Bone marrow (tissue), 2 donors: ENCODE results near the gene APOE.
"Not testable (repeated sequence)": the region's sequence is repeated elsewhere in the genome, so short reads cannot be mapped to it uniquely, and the experiment has no call there.

Experiments
- DNase-seq, 2 donors: peaks; one replicate each; lab custom pipeline; 2025; lab: John Stamatoyannopoulos, UW

APOE gene

DNA sequence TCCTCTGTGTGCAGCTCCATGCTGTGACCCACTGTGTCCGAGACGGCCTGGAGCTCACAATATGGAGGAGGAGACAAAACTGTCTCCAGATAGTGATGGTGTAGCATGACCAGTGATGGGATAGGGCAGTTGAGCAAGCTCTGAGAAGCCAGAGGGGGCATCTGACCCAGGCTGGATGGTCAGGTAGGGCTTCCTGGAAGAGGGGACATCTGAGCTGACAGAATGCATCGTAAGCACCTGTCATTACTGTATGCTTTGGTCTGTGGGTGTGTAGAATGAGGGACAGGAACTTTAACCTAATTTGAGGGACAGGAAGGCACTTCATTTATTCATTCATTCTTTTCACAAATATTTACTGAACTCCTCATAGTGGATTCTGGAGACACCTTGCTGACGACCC, 21.0 kb upstream of the APOE start:
- DNase-seq, result no peak

DNA sequence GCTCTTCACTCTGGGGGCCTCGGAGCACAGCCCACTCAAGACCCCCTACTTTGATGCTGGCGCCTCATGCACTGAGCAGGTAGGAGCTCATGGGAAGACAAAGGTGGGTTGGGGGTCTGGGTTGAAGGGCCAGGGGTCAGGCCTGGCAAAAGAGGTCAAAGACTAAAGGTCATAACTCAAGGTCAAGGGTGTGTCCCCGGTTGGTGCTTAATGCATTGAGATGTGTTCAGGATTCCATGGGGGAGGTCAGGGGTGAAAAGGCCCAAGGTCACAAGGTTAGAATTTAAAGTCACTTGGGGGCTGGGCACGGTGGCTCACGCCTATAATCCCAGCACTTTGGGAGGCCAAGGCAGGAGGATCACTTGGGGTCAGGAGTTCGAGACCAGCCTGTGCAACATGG, 19.5 kb upstream of the APOE start:
- DNase-seq, result no peak

DNA sequence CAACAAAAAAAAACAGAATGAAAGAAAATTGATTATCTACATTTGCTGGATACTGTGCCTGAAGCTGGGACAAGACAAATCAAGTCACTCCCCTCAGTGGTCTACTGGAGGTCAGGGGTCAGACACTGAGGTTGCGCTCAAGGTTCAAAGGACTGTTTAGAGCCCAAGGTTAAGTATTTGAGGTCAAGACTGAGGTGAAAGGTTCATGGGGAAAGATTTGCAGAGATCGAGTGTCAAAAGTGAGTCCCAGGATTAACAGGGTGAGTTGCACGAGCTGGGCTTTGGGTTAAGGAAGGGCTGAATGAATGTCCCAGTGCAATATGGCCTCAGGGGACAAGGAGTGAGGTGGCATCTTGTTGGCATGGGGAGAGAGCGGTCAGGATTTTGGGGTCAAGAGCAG, 17.9 kb upstream of the APOE start:
- no peak for DNase-seq

DNA sequence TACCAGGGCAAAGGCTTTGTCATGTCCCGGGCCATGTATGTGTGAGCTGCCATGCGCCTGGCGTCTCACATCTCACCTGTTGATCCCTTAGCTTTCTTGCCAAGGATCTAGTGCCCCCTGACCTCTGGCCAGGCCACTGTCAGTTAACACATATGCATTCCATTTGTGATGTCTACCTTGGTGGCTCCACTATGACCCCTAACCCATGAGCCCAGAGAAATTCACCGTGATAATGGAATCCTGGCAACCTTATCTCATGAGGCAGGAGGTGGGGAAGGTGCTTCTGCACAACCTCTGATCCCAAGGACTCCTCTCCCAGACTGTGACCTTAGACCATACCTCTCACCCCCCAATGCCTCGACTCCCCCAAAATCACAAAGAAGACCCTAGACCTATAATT, 17.3 kb upstream of the APOE start:
- DNase-seq, result not testable (repeated sequence)

DNA sequence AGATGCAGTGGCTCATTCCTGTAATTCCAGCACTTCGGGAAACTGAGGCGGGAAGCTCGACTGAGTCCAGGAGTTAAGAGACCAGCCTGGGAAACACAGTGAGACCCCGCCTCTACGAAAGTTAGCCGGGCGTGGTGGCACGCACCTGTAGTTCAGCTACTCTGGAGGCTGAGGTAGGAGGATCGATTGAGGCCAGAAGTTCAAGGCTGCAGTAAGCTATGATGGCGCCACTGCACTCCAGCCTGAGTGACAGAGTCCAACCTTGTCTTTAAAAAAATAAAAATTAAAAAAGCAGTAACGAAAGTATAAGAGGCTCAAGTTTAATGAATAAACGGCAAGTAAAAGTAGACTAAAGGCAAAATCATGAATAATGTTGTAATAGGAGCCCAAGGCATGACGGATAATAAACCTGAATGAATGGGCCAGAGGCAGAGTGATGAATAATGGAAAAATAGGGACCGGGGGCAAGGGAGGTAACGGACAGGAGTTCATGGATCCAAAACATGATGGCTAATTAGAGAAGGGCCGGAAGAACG, 15.7 kb upstream of the APOE start:
- DNase-seq, result no peak

DNA sequence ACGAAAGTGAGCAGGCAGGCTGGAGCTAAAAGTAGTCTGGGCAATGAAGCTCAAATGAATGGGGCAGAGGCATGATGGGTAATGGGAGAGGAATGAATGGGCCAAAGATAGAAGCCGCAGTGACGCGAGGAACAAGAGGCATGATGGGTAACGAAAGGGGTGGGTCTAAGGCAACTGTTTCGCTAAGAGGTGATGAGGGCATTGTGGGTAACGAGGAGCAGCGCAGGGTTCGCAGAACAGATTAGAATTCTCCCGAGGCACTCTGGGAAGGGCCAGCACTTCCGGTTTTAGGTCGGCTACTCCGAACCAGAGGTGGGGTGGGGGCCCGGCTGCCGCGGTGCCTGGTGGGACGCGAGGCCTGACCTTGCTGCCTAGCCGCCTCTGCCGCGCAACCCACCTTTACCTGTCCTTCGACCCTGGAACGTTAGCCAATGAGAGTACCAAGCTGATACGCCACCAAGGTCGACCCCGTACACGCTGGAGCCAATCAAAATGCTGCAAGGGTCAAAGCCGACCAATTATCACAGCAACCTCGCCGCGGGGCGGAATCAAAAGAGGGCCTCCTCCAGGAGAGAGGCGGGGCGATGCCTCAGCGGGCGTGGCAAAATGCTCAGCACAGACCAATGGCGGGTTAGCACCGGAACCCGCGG, 15.1 kb upstream of the APOE start:
- DNase-seq, result peak; percentile 98 to 100

DNA sequence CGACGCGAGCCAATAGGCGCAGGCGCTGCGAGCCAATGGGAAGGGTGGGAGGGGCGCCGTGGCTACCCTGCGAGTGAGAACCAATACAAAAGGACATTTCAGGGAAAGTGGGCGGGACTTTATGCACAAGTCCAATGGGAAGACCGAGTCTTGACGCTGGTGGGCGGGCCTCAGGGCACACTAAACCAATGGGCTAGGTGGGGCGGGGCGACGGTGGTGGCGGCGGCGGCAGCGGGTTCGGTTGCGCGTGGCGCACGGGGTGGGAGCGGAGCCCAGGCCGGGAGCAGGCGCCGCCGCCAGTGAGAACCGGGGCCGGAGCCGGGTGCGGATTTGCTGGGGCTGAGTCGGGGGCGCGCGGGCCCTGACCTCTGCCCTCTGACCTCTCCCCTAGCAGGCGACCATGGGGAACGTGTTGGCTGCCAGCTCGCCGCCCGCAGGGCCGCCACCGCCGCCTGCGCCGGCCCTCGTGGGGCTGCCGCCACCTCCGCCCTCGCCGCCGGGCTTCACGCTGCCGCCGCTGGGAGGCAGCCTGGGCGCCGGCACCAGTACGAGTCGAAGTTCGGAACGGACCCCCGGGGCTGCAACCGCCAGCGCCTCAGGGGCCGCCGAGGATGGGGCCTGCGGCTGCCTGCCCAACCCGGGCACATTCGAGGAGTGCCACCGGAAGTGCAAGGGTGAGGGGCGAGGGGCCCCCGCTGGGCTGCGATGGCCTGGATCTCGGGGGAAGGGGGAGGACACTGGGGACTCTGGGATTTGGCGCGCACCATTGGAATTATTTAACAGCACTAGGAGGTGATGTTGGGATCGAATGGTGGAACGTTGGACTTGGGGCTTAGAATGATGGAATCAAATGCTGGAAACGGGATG, 14.3 kb upstream of the APOE start, which contains the start of gene TOMM40:
TOMM40 (plus strand) TSS at position 239 of the 867 bp plus-strand sequence; CDS start at position 401, 162 bp downstream.
- DNase-seq, result peak in 1 of 2 donors; percentile 98

DNA sequence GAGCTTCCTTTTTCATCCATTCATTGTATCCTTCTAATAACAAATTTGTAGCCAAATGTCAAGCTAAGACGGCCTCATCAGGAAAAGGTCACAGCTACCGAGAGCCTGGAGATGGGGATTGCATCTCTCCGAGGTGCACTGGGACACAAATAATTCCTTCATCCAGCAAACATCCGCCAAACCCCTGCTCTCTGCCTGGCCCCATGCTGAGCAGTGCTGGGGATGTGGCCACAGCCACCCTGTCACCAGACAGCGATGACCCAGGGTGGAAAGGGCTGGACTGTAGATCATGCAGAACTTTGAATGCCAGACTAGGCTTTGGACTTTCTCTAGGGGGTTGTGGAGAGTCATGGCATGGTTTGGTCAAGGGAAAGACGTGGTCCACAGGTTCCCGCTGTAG, 12.7 kb upstream of the APOE start:
- DNase-seq, result no peak

DNA sequence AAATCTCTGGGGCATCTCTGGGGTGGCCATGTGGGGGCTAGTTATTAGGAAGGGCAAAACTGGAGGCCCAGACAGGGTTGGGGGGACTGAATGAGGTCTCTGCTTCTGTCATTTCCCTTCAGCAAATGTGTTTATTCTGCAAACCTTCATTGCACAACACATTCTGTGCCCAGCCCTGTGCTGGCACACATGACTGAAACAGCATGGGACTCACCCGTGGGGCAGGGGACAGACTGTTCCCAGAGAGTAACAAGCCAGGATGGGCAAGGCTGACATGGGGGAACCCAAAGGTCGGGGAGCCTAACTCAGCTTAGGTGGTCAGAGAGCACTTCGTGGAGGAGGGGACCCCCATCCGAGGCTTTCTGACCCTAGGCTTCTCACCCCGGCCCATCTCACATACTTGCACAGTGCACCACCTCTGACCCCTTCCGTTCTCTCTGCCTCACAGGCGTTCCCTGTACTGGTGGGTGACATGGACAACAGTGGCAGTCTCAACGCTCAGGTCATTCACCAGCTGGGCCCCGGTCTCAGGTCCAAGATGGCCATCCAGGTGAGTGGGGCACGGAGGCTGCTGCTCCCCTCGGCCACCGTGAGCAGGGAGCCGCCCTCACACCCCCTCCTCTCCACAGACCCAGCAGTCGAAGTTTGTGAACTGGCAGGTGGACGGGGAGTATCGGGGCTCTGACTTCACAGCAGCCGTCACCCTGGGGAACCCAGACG, 12.1 kb upstream of the APOE start:
- DNase-seq, result no peak

DNA sequence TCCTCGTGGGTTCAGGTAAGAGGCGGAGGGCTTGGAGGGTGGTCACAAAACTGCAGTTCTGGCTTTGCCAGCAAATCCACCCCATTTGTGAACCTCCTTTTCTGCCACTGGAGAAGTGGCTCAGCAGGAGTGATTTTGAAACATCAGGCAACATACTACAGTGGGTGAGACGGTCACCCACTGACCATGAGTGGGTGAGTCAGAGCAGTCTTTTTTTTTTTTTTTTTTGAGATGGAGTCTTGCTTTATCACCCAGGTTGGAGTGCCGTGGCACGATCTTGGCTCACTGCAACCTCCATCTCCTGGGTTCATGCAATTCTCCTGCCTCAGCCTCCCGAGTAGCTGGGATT, 11.6 kb upstream of the APOE start:
- DNase-seq, result no peak

DNA sequence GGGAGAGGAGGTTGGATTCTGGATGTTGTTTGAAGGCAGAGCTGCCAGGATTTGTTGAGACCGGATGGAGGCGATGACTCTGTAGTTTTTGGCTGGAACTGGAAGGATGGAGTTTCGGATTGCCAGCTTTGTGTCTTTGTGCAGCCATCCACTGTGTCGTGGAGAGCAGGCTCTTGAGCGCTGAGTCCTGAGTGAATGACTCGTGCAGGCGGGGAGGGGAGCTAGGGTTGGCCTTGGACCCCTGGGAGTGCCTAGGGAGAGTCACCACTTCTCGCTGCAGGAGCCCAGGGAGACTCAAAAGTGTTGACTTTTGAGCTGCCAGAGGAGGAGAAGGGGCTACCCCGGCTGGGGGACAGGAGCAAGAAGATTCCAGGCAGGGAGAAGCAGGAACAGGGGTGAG, 10.7 kb upstream of the APOE start:
- DNase-seq, result no peak

DNA sequence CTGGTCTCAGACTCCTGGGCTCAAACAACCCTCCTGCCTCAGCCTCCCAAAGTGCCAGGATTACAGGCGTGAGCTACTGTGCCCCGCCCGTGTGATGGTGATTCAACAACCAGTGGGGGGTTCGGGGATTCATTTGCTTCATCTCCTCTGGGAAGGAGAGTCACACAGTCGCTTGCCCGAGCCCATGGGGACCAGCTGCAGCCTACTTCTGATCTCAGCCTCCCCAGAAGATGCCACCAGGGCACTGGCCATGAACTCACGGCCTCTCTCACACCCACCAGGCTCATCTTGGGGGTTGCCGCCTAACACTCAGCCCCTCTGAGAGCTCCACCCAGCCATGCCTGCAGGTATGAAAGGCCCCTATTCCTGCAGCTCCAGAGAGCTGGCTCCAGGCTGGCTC, 7.8 kb upstream of the APOE start:
- no peak for DNase-seq

DNA sequence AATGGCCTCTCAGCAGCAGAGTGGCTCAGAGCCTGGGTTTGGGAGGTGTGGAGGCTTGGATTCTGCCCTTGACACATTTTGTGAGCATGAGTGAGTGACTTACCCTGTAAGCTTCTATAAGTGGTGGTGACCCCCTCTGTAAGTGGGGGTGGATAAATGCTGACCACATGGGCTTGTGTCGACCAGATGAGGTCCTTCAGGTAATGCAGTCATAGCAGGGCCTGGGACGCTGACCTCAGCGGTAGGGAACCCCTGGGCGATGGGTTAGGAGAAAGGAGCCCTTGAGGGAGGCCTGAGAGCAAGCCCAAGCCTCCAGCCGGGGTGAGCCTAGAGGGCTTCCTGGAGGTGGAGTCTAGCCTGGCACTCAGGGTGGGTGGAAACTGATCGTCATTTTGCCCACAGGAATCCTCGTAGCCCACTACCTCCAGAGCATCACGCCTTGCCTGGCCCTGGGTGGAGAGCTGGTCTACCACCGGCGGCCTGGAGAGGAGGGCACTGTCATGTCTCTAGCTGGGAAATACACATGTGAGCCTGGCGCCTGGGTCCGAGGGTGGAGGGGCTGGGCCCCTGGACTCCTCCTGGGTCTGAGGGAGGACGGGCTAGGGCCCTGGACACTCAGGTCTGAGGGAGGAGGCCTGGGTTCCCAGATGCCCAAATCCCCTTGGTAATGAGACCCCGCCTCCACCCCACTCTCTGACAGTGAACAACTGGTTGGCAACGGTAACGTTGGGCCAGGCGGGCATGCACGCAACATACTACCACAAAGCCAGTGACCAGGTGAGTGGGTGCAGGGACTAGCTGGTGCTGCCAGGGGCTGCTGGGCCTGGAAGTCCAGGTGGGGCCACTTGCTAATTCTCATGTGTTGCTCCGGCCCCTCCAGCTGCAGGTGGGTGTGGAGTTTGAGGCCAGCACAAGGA, 5.0 kb upstream of the APOE start:
- no peak for DNase-seq

DNA sequence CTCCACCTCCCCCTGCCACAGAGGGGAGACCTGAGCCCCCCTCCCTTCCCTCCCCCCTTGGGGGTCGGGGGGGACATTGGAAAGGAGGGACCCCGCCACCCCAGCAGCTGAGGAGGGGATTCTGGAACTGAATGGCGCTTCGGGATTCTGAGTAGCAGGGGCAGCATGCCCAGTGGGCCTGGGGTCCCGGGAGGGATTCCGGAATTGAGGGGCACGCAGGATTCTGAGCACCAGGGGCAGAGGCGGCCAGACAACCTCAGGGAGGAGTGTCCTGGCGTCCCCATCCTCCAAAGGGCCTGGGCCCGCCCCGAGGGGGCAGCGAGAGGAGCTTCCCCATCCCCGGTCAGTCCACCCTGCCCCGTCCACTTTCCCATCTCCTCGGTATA, 2.4 kb upstream of the APOE start:
- DNase-seq, result no peak

DNA sequence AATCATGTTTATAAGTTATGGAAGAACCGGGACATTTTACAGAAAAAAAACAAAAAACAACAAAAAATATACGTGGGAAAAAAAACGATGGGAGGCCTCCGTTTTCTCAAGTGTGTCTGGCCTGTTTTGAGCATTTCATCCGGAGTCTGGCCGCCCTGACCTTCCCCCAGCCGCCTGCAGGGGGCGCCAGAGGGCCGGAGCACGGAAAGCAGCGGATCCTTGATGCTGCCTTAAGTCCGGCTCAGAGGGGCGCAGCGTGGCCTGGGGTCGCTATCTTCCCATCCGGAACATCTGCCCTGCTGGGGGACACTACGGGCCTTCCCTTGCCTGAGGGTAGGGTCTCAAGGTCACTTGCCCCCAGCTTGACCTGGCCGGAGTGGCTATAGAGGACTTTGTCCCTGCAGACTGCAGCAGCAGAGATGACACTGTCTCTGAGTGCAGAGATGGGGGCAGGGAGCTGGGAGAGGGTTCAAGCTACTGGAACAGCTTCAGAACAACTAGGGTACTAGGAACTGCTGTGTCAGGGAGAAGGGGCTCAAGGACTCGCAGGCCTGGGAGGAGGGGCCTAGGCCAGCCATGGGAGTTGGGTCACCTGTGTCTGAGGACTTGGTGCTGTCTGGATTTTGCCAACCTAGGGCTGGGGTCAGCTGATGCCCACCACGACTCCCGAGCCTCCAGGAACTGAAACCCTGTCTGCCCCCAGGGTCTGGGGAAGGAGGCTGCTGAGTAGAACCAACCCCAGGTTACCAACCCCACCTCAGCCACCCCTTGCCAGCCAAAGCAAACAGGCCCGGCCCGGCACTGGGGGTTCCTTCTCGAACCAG, 1.8 kb upstream of the APOE start:
- peak; percentile 13 to 53 for DNase-seq

DNA sequence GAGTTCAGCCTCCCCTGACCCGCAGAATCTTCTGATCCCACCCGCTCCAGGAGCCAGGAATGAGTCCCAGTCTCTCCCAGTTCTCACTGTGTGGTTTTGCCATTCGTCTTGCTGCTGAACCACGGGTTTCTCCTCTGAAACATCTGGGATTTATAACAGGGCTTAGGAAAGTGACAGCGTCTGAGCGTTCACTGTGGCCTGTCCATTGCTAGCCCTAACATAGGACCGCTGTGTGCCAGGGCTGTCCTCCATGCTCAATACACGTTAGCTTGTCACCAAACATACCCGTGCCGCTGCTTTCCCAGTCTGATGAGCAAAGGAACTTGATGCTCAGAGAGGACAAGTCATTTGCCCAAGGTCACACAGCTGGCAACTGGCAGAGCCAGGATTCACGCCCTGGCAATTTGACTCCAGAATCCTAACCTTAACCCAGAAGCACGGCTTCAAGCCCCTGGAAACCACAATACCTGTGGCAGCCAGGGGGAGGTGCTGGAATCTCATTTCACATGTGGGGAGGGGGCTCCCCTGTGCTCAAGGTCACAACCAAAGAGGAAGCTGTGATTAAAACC, 1.1 kb upstream of the APOE start:
- no peak for DNase-seq

DNA sequence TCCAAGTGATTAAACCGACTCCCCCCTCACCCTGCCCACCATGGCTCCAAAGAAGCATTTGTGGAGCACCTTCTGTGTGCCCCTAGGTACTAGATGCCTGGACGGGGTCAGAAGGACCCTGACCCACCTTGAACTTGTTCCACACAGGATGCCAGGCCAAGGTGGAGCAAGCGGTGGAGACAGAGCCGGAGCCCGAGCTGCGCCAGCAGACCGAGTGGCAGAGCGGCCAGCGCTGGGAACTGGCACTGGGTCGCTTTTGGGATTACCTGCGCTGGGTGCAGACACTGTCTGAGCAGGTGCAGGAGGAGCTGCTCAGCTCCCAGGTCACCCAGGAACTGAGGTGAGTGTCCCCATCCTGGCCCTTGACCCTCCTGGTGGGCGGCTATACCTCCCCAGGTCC, 2.0 kb downstream of the APOE start:
- no peak for DNase-seq

DNA sequence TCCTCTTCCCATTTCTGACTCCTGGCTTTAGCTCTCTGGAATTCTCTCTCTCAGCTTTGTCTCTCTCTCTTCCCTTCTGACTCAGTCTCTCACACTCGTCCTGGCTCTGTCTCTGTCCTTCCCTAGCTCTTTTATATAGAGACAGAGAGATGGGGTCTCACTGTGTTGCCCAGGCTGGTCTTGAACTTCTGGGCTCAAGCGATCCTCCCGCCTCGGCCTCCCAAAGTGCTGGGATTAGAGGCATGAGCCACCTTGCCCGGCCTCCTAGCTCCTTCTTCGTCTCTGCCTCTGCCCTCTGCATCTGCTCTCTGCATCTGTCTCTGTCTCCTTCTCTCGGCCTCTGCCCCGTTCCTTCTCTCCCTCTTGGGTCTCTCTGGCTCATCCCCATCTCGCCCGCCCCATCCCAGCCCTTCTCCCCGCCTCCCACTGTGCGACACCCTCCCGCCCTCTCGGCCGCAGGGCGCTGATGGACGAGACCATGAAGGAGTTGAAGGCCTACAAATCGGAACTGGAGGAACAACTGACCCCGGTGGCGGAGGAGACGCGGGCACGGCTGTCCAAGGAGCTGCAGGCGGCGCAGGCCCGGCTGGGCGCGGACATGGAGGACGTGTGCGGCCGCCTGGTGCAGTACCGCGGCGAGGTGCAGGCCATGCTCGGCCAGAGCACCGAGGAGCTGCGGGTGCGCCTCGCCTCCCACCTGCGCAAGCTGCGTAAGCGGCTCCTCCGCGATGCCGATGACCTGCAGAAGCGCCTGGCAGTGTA, 2.7 kb downstream of the APOE start:
- DNase-seq, result no peak

DNA sequence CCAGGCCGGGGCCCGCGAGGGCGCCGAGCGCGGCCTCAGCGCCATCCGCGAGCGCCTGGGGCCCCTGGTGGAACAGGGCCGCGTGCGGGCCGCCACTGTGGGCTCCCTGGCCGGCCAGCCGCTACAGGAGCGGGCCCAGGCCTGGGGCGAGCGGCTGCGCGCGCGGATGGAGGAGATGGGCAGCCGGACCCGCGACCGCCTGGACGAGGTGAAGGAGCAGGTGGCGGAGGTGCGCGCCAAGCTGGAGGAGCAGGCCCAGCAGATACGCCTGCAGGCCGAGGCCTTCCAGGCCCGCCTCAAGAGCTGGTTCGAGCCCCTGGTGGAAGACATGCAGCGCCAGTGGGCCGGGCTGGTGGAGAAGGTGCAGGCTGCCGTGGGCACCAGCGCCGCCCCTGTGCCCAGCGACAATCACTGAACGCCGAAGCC, 3.3 kb downstream of the APOE start:
- no peak for DNase-seq

DNA sequence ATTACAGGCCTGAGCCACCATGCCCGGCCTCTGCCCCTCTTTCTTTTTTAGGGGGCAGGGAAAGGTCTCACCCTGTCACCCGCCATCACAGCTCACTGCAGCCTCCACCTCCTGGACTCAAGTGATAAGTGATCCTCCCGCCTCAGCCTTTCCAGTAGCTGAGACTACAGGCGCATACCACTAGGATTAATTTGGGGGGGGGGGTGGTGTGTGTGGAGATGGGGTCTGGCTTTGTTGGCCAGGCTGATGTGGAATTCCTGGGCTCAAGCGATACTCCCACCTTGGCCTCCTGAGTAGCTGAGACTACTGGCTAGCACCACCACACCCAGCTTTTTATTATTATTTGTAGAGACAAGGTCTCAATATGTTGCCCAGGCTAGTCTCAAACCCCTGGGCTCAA, 4.2 kb downstream of the APOE start:
- no peak for DNase-seq
